ENCODE results near the gene C5orf52. TPM values are rescaled to one million over a fixed set of nuclear protein-coding genes. Genes with fewer than 3 reads are reported as not detected.
A peak's percentile ranks its signal among the peaks of the same experiment; 100 is the strongest.

The C5orf52 gene
- total RNA-seq, 2 donors from 2014 or later: not detected

- no peak overlapping the region for H3K27ac ChIP-seq
- no peaks in the 10 kb centered on the region for H3K9me3 ChIP-seq
- DNase-seq (ENCODE audit: low spot score): no peak
- H3K27me3 ChIP-seq: no peaks in the 10 kb centered on the region
- H3K36me3 ChIP-seq: no peaks in the 10 kb centered on the region
- H3K4me1 ChIP-seq: peaks cover 0 to 9% of the 10 kb centered on the region in 2 donors
- no peak overlapping the region for H3K4me3 ChIP-seq
- no peak for TF ChIP-seq CTCF (IDR thresholded peaks at IDR 0.05)
Observed at GRCh38 chr5:157648275-157648990, 22.9 kb upstream of the C5orf52 start.

- DNase-seq (ENCODE audit: low spot score): no peak
- Histone ChIP-seq H3K4me1 (peaks cover 0 to 9% of the 10 kb centered on the region in 2 donors), H3K27ac (no peak overlapping the region), H3K27me3 (no peaks in the 10 kb centered on the region), H3K9me3 (no peaks in the 10 kb centered on the region), H3K36me3 (no peaks in the 10 kb centered on the region), H3K4me3 (no peak overlapping the region)
- no peak for TF ChIP-seq CTCF (IDR thresholded peaks at IDR 0.05)
Observed at GRCh38 chr5:157649101-157649500, 22.2 kb upstream of the C5orf52 start.

- Histone ChIP-seq H3K27me3 (no peaks in the 10 kb centered on the region), H3K9me3 (no peaks in the 10 kb centered on the region), H3K4me3 (peak overlapping the region; percentile 36 to 58), H3K4me1 (peaks cover 0 to 9% of the 10 kb centered on the region in 2 donors), H3K27ac (no peak overlapping the region), H3K36me3 (no peaks in the 10 kb centered on the region)
- DNase-seq (ENCODE audit: low spot score): no peak
- TF ChIP-seq CTCF (IDR thresholded peaks at IDR 0.05): no peak
Observed at GRCh38 chr5:157650991-157651611, 20.2 kb upstream of the C5orf52 start.

GRCh38 chr5:157651623-157652376, 19.5 kb upstream of the C5orf52 start:
- Histone ChIP-seq H3K9me3 (peaks cover 0 to 1% of the 10 kb centered on the region in 2 donors), H3K27me3 (no peaks in the 10 kb centered on the region), H3K27ac (peak overlapping the region in 1 of 2 donors; percentile 22), H3K36me3 (no peaks in the 10 kb centered on the region), H3K4me1 (peaks cover 0 to 9% of the 10 kb centered on the region in 2 donors), H3K4me3 (peak overlapping the region; percentile 36 to 58)
- no peak for DNase-seq (ENCODE audit: low spot score)
- peak in 1 of 2 donors; percentile 58 for TF ChIP-seq CTCF (IDR thresholded peaks at IDR 0.05)

GRCh38 chr5:157652377-157652692, 19.0 kb upstream of the C5orf52 start, which contains the start of gene SOX30:
TSS of gene SOX30 (minus strand) at chr5:157652438. CDS start at chr5:157652078, 360 bp downstream.
- peak within 1 kb of the TSS in 1 of 2 donors; percentile 22 for H3K27ac ChIP-seq
- DNase-seq (ENCODE audit: low spot score): no peak
- H3K36me3 ChIP-seq: no peaks in the 10 kb centered on the region
- TF ChIP-seq CTCF (IDR thresholded peaks at IDR 0.05): no peak
- peaks cover 0 to 7% of the 10 kb centered on the region in 2 donors for H3K9me3 ChIP-seq
- peaks cover 0 to 9% of the 10 kb centered on the region in 2 donors for H3K4me1 ChIP-seq
- H3K4me3 ChIP-seq: peak within 1 kb of the TSS; percentile 36 to 58
- H3K27me3 ChIP-seq: no peaks in the 10 kb centered on the region
